Panc1 (cell line): ENCODE data around the gene WDR20. TPM values are rescaled to one million over a fixed set of nuclear protein-coding genes. Genes with fewer than 3 reads are reported as not detected.

Experiments used
- ATAC-seq: fragments of 200-7000 bp; cut with Tn5 transposase; 2 replicates; pipeline ENCODE4 v1.9.1; 2020; ENCODE audit warnings: mild to moderate bottlenecking, moderate library complexity
- BruUV-seq: library from RNA; stranded (reverse); fragments of 400-500 nt; replicated peaks from 2 replicates; lab custom pipeline; 2021; lab: Mats Ljungman, UMichigan
- CTCF ChIA-PET: fragments of 300-600 bp; sonication (Branson Sonifier 250); formaldehyde crosslinking; loops from one replicate; lab custom pipeline; 2022; ENCODE audit warnings: antibody characterized with exemption; lab: Charles Lee
- POLR2A ChIA-PET: fragments of 300-600 bp; sonication (Branson Sonifier 250); formaldehyde crosslinking; loops from one replicate; lab custom pipeline; 2022; ENCODE audit warnings: antibody characterized with exemption; lab: Charles Lee
- DNase-seq: peaks from one replicate; pipeline ENCODE4 v3.0.0-alpha.2; 2010; ENCODE audit warnings: low read depth, low spot score
- H3K27ac ChIP-seq: 2 replicates; pipeline ENCODE4 v1.5.1; 2011; ENCODE audit warnings: mild to moderate bottlenecking, low read length, inconsistent platforms
- H3K27me3 ChIP-seq: fragments of 200-500 bp; sonication (Bioruptor generic); 2 replicates; pipeline ENCODE4 v1.6.0; 2014; ENCODE audit warnings: low read length, inconsistent platforms; ENCODE audit not compliant: control insufficient read depth, insufficient read depth
- H3K36me3 ChIP-seq: fragments of 200-500 bp; sonication (Bioruptor generic); 2 replicates; pipeline ENCODE4 v1.5.1; 2014; ENCODE audit warnings: inconsistent platforms, mild to moderate bottlenecking, low read length, moderate library complexity; ENCODE audit not compliant: control insufficient read depth, insufficient read depth
- H3K4me1 ChIP-seq: 2 replicates; pipeline ENCODE4 v1.5.1; 2011; ENCODE audit warnings: inconsistent platforms, mild to moderate bottlenecking, low read length, moderate library complexity; ENCODE audit not compliant: control insufficient read depth, insufficient read depth
- H3K4me3 ChIP-seq, 2 experiments: 2 replicates each; pipeline ENCODE4 v1.5.1; 2011 to 2012; ENCODE audit warnings: low read depth in 2 of 2, low read length in 2 of 2, mild to moderate bottlenecking in 2 of 2, inconsistent platforms in 1 of 2, moderate library complexity in 1 of 2
- H3K9me3 ChIP-seq: fragments of 200-500 bp; sonication (Bioruptor generic); 2 replicates; pipeline ENCODE4 v1.5.1; 2014; ENCODE audit warnings: low read depth, mild to moderate bottlenecking, inconsistent platforms, low read length, moderate library complexity; ENCODE audit not compliant: control insufficient read depth, insufficient read depth
- CTCF ChIP-seq: fragments of 450-650 bp; IDR thresholded peaks from 2 replicates; pipeline ENCODE4 v1.5.1; 2017; ENCODE audit warnings: mild to moderate bottlenecking
- POLR2AphosphoS5 ChIP-seq: IDR thresholded peaks from 2 replicates; pipeline ENCODE4 v1.6.1; 2012; ENCODE audit warnings: mild to moderate bottlenecking, low read depth, low read length, moderate library complexity
- REST ChIP-seq, 2 experiments: IDR thresholded peaks; 2 replicates each; pipeline ENCODE4 v1.6.1; 2011 to 2012; ENCODE audit warnings: low read depth in 2 of 2, control low read depth in 1 of 2, low read length in 1 of 2, mild to moderate bottlenecking in 1 of 2, moderate library complexity in 1 of 2; ENCODE audit not compliant: insufficient read depth in 1 of 2
- SIN3A ChIP-seq: IDR thresholded peaks from 2 replicates; pipeline ENCODE4 v1.6.1; 2012; ENCODE audit warnings: low read depth, mild to moderate bottlenecking, low read length, moderate library complexity, borderline replicate concordance; ENCODE audit not compliant: insufficient read depth
- TCF7L2 ChIP-seq: IDR thresholded peaks from 2 replicates; pipeline ENCODE4 v1.6.1; 2011; ENCODE audit warnings: mild to moderate bottlenecking, low read depth, low read length, inconsistent platforms
- in situ Hi-C: cut with HindIII; loops from 2 replicates; pipeline ENCODE4 v1.10.0; 2016; ENCODE audit warnings: low sequenced_read_pairs, low pct_unique_long_range_greater_than_20kb
- intact Hi-C: fragments of 100-400 bp; cut with micrococcal nuclease; formaldehyde crosslinking; loops from one replicate; pipeline ENCODE4 v1.10.0; 2022; ENCODE audit not compliant: unreplicated experiment
- total RNA-seq: library from RNA; stranded (reverse); gene quantifications from one replicate; pipeline ENCODE4 v1.2.1, GENCODE V29; 2021; ENCODE audit not compliant: unreplicated experiment

Gene WDR20
- total RNA-seq, 1 experiment from 2014 or later = 20.2 TPM

GRCh38 chr14:102183886-102184285, 44.2 kb downstream of the WDR20 start:
- Histone ChIP-seq H3K9me3 (no peaks in the 10 kb centered on the region), H3K27ac (no peak overlapping the region), H3K4me3 (no peak overlapping the region), H3K4me1 (peaks cover 11% of the 10 kb centered on the region), H3K36me3 (no peaks in the 10 kb centered on the region), H3K27me3 (no peaks in the 10 kb centered on the region)
- intact Hi-C loops = no loop called here
- ATAC-seq (no peak), DNase-seq (no peak)
- POLR2A ChIA-PET = no interaction called here
- no TSS peak for BruUV-seq
- no peak for TF ChIP-seq CTCF
- CTCF ChIA-PET = no interaction called here
- in situ Hi-C loops = no loop called here

GRCh38 chr14:102184316-102185035, 44.8 kb downstream of the WDR20 start:
- in situ Hi-C loops = no loop called here
- CTCF ChIA-PET = no interaction called here
- no peak overlapping the region for H3K27ac ChIP-seq
- no peak for TF ChIP-seq SIN3A
- no peak for TF ChIP-seq TCF7L2
- TF ChIP-seq CTCF = no peak
- TF ChIP-seq POLR2AphosphoS5 = no peak
- no peak for TF ChIP-seq REST (IDR thresholded peaks at IDR 0.05; ENCODE audit: insufficient read depth in 1 of 2, low read depth in 2 of 2, low read length in 1 of 2)
- DNase-seq = no peak
- no peaks in the 10 kb centered on the region for H3K9me3 ChIP-seq
- POLR2A ChIA-PET = no interaction called here
- no peak overlapping the region for H3K4me3 ChIP-seq
- peaks cover 11% of the 10 kb centered on the region for H3K4me1 ChIP-seq
- no peaks in the 10 kb centered on the region for H3K36me3 ChIP-seq
- intact Hi-C loops = no loop called here
- BruUV-seq = no TSS peak
- H3K27me3 ChIP-seq = no peaks in the 10 kb centered on the region
- ATAC-seq = no peak
